ENCODE results near the gene TREML2.
"Not testable (repeated sequence)": the region's sequence is repeated elsewhere in the genome, so short reads cannot be mapped to it uniquely, and the experiment has no call there.

Gene TREML2

GRCh38 chr6:41208439-41209106 lies 7.6 kb upstream of the TREML2 start:
- DNase-seq: no peak

GRCh38 chr6:41204156-41204555 lies 3.2 kb upstream of the TREML2 start:
- DNase-seq: no peak

DNA sequence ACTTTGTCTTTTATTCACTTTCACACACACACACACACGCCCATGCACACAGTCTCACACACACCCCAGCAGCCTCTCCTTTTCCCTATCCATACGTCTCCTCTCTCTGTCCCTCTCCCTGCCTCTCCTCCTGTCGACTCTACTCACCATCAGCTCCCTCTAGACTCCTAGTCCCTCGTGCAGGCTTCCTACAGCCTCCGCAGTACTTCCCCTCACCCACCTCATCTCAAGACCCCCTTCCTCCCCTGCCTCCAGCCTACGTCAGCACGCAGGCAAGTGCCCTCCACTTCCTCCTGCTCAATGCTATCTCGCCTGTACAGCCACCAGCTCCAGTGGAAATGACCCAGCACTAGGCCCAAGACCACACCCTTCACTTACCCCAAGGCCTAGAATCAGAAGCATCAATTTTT lies 820 bp upstream of the TREML2 start:
- no peak for DNase-seq

DNA sequence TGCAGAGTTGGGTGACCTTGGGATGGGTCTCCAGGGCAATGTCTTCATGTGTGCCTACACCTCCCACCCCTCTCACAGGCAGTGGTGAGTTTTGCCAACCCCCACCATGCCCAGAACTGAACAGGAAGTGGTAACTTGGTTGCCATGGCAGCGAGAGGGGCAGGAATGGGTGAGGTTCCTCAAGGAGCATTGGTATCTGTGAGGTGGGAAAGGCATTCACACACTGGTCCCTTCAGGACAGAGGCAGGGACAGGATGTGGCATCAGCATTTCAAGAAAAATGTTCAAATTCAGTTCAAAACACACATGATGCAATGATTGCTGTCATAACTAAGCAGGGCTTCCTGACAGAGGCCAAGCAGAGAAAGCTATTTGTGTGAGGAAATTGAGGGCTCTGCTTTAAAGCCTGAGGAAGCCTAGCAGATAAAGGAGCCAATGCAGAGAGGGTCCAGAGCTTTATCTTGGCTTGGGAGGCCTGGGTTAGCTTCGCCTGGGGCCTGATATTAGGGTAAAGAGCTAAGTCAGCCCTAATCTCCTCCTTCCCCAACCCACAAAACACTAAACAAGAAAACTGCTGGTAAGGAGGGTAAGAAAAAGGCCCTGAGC lies 551 bp downstream of the TREML2 start:
- no peak for DNase-seq

GRCh38 chr6:41199552-41200246 lies 1.2 kb downstream of the TREML2 start:
- DNase-seq: no peak

GRCh38 chr6:41197234-41197633 lies 3.7 kb downstream of the TREML2 start:
- no peak for DNase-seq

- DNase-seq: no peak
Observed at GRCh38 chr6:41194386-41194785, 6.6 kb downstream of the TREML2 start.

DNA sequence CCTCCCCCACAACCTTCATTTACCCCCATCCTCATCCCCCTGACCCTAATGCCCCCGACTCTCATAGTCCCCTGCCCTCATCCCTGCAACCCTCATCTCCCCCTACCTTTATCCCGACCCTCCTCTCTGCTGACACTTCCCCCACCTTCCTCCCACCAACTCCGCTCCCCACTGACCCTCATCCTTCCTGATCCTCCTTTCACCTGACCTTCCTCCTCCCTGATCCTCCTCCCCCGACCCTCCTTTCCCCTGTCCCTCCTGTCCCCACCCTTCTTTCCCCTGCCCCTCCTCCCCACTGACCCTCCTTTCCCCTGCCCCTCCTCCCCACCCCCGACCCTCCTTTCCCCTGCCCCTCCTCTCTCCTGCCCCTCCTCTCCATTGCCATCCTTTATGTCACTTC lies 7.1 kb downstream of the TREML2 start:
- no peak for DNase-seq

- DNase-seq: no peak
Observed at GRCh38 chr6:41193171-41193734, 7.7 kb downstream of the TREML2 start.

DNA sequence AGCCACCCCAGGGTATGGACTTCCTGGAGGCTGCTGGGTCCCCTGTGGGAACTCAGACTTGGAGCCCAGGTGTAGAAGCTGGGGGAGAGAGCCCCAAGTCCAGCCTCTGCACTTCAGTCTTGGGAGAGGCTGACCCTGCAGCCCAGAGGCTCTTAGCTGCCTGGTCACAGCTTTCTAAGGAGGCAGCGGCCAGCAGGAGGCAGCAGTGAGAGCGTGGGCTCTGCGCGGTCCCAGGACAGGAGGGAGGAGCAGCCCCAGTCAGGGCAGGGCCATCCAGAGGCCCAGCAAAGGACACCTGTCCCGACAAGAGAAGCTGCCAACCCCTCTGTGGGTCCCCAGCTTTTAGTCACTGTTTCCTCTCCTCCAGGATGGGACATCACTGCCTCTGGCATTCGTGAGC lies 9.4 kb downstream of the TREML2 start:
- no peak for DNase-seq

DNA sequence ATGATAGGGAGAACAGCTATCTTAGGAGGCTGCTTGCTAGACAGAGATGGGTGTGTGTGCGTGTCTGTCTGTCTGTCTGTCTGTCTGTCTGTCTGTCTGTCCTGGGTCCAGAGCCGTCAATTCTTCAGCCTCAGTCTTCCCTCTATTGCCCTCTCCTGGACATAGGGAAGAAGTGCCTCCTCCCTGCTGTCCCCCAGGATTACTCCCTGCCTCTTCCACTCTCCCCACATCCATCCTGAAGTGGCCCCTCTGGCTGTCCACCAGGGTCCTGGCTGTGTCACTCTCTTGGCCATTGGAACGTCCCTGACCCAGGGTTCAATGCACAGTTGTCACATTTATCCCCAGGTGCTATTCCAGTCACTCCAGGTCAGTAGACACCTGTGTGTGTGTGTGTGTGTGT lies 10.2 kb downstream of the TREML2 start:
- DNase-seq: no peak

DNA sequence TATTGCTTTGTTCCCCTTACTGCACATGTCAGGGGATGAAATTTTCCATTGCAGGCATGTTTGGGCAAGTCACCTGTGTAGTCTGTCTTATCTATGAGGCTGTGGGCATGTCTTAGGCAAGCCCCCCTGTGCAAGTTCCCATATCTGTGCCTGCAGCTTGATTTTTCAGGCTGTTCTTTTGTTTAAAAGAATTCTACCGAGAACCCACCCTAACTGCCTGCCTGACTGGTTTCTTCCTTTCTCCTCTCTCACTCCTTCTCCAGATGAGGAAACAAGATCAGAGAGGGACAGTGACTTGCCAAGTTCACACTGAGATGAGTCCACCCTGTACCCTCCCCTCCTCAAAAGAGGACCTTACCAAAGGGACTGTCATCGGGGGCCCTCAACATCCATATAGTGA lies 11.0 kb downstream of the TREML2 start:
- DNase-seq: no peak

DNA sequence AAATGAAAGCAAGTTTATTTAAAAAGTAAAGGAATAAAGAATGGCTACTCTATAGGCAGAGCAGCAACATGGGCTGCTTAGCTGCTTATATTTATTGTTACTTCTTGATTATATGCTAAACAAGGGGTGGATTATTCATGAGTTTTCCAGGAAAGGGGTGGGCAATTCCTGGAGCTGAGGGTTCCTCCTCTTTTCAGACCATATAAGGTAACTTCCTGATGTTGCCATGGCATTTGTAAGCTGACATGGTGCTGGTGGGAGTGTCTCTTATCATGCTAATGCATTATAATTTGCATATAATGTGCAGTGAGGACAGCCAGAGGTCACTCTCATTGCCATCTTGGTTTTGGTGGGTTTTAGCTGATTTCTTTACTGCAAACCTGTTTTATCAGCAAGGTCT lies 11.9 kb downstream of the TREML2 start:
- not testable (repeated sequence) for DNase-seq

GRCh38 chr6:41187924-41188886 lies 12.7 kb downstream of the TREML2 start:
- no peak for DNase-seq

GRCh38 chr6:41186031-41186562 lies 14.9 kb downstream of the TREML2 start:
- DNase-seq: no peak

GRCh38 chr6:41184761-41185160 lies 16.2 kb downstream of the TREML2 start:
- no peak for DNase-seq

- no peak for DNase-seq
Observed at GRCh38 chr6:41182069-41183034, 18.6 kb downstream of the TREML2 start.

GRCh38 chr6:41181566-41181965 lies 19.4 kb downstream of the TREML2 start:
- DNase-seq: no peak

- no peak for DNase-seq
Observed at GRCh38 chr6:41179163-41179562, 21.8 kb downstream of the TREML2 start.

- no peak for DNase-seq
Observed at GRCh38 chr6:41177695-41178094, 23.3 kb downstream of the TREML2 start.

- no peak for DNase-seq
Observed at GRCh38 chr6:41177287-41177686, 23.7 kb downstream of the TREML2 start.

Measured in NCI-H2107 (cell line).